Activated CD4-positive, alpha-beta T cell treated with anti-CD3 and anti-CD28 coated beads for 36 hours (primary cell): Measurements from ENCODE around the gene CORO2A. TPM values are rescaled to one million over a fixed set of nuclear protein-coding genes. Genes with fewer than 3 reads are reported as not detected.

ENCODE experiments used
- ATAC-seq: fragments of 200-7000 bp; cut with Tn5 transposase; one replicate; pipeline ENCODE4 v1.10.0; 2021; ENCODE audit warnings: mild to moderate bottlenecking, moderate library complexity
- CTCF ChIA-PET: fragments of 350-600 bp; sonication (Branson Sonifier 250); formaldehyde crosslinking; loops from one replicate; lab custom pipeline; 2021; ENCODE audit warnings: antibody characterized with exemption; lab: Charles Lee
- POLR2A ChIA-PET: fragments of 350-600 bp; sonication (Branson Sonifier 250); formaldehyde crosslinking; loops from one replicate; lab custom pipeline; 2021; ENCODE audit warnings: antibody characterized with exemption, inconsistent platforms; lab: Charles Lee
- DNase-seq: peaks from one replicate; pipeline ENCODE4 v3.0.0-alpha.2; 2020
- H3K27ac Mint-ChIP-seq: one replicate; pipeline ENCODE4 v1.8.0; 2021; ENCODE audit warnings: mixed read lengths
- H3K27me3 Mint-ChIP-seq: one replicate; pipeline ENCODE4 v1.8.0; 2021; ENCODE audit warnings: mixed read lengths
- H3K36me3 Mint-ChIP-seq: one replicate; pipeline ENCODE4 v1.8.0; 2021; ENCODE audit warnings: low read depth, mixed read lengths
- H3K4me1 Mint-ChIP-seq: one replicate; pipeline ENCODE4 v1.8.0; 2021; ENCODE audit warnings: mixed read lengths
- H3K4me3 Mint-ChIP-seq: one replicate; pipeline ENCODE4 v1.8.0; 2021; ENCODE audit warnings: mild to moderate bottlenecking, moderate library complexity, mixed read lengths
- H3K9me3 Mint-ChIP-seq: one replicate; pipeline ENCODE4 v1.8.0; 2021; ENCODE audit warnings: low read depth, mixed read lengths
- intact Hi-C, 2 experiments: fragments of 100-400 bp; cut with DNase I in 1 of 2; cut with micrococcal nuclease in 1 of 2; formaldehyde crosslinking; loops; one replicate each; pipeline versions ENCODE4 v1.14.2 to v1.15.1; 2022 to 2024; cut with DNase I, micrococcal nuclease
- total RNA-seq, 2 experiments: library from RNA; stranded (reverse); gene quantifications; one replicate each; pipeline ENCODE4 v1.2.3, GENCODE V29; 2021

Gene CORO2A
- total RNA-seq, 2 experiments from 2014 or later, result 9.7 to 10.3 TPM

GRCh38 chr9:98168153-98168780, 24.2 kb downstream of the CORO2A start:
- POLR2A ChIA-PET, result no interaction called here
- DNase-seq (no peak), ATAC-seq (no peak)
- Mint-ChIP-seq H3K4me1 (peaks cover 32% of the 10 kb centered on the region), H3K4me3 (no peak overlapping the region), H3K27ac (no peak overlapping the region), H3K9me3 (no peaks in the 10 kb centered on the region), H3K36me3 (no peaks in the 10 kb centered on the region), H3K27me3 (no peaks in the 10 kb centered on the region)
- intact Hi-C loops, result no loop called here
- CTCF ChIA-PET, result interaction anchor here (0.7 kb wide), 1 partner anchor 67 kb away, joined by 3 read pairs; no protein-coding TSS in a partner anchor

GRCh38 chr9:98164912-98165311, 27.5 kb downstream of the CORO2A start:
- no peaks in the 10 kb centered on the region for H3K9me3 Mint-ChIP-seq
- intact Hi-C loops, result no loop called here
- no peak overlapping the region for H3K4me3 Mint-ChIP-seq
- ATAC-seq (no peak), DNase-seq (no peak)
- ChIA-PET CTCF (no interaction called here), POLR2A (no interaction called here)
- H3K4me1 Mint-ChIP-seq, result peaks cover 28% of the 10 kb centered on the region
- H3K27ac Mint-ChIP-seq, result no peak overlapping the region
- no peaks in the 10 kb centered on the region for H3K36me3 Mint-ChIP-seq
- no peaks in the 10 kb centered on the region for H3K27me3 Mint-ChIP-seq

- intact Hi-C loops, result no loop called here
- Mint-ChIP-seq H3K4me3 (no peak overlapping the region), H3K27me3 (no peaks in the 10 kb centered on the region), H3K4me1 (peaks cover 18% of the 10 kb centered on the region), H3K9me3 (no peaks in the 10 kb centered on the region), H3K27ac (no peak overlapping the region), H3K36me3 (no peaks in the 10 kb centered on the region)
- CTCF ChIA-PET, result no interaction called here
- no peak for DNase-seq
- POLR2A ChIA-PET, result no interaction called here
- no peak for ATAC-seq
Observed at GRCh38 chr9:98162613-98163012, 29.8 kb downstream of the CORO2A start.

DNA sequence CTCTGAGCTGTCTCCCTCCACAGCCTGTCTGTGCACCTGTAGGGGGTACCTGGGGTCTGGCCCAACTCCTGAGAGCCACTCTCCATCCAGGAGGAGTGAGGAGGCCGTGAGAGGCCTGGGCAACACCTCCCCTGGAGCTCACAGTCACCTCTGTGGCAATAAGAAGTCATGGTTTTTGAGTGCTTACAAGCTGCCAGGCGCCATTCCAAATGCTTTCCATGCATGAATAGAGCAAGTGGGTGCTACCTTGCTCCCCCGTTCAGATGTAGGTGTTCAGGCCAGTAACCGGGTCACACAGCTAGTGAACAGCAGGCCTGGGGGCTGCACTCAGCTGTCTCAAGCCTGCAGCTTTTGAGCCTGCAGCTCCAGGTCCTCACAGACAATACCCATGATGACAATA, 30.6 kb downstream of the CORO2A start:
- Mint-ChIP-seq H3K4me3 (no peak overlapping the region), H3K27ac (no peak overlapping the region), H3K36me3 (no peaks in the 10 kb centered on the region), H3K27me3 (no peaks in the 10 kb centered on the region), H3K4me1 (peaks cover 18% of the 10 kb centered on the region), H3K9me3 (no peaks in the 10 kb centered on the region)
- ChIA-PET CTCF (no interaction called here), POLR2A (no interaction called here)
- DNase-seq, result no peak
- intact Hi-C loops, result no loop called here
- ATAC-seq, result no peak

- no peak overlapping the region for H3K4me3 Mint-ChIP-seq
- intact Hi-C loops, result no loop called here
- H3K36me3 Mint-ChIP-seq, result no peaks in the 10 kb centered on the region
- H3K9me3 Mint-ChIP-seq, result no peaks in the 10 kb centered on the region
- H3K4me1 Mint-ChIP-seq, result peaks cover 16% of the 10 kb centered on the region
- DNase-seq, result no peak
- ATAC-seq, result no peak
- ChIA-PET POLR2A (interaction anchor here (0.7 kb wide), 1 partner anchor 32 kb away, joined by 3 read pairs; no protein-coding TSS in a partner anchor), CTCF (interaction anchor here (0.6 to 0.9 kb wide), 3 partner anchors 45 to 86 kb away, joined by 3 to 4 read pairs (median 3); no protein-coding TSS in a partner anchor)
- no peaks in the 10 kb centered on the region for H3K27me3 Mint-ChIP-seq
- no peak overlapping the region for H3K27ac Mint-ChIP-seq
Observed at GRCh38 chr9:98159790-98160189, 32.6 kb downstream of the CORO2A start.

- Mint-ChIP-seq H3K4me3 (no peak overlapping the region), H3K27me3 (no peaks in the 10 kb centered on the region), H3K9me3 (no peaks in the 10 kb centered on the region), H3K4me1 (peaks cover 12% of the 10 kb centered on the region), H3K36me3 (no peaks in the 10 kb centered on the region), H3K27ac (no peak overlapping the region)
- no peak for ATAC-seq
- ChIA-PET POLR2A (no interaction called here), CTCF (interaction anchor here (0.7 to 0.9 kb wide), 3 partner anchors 46 to 139 kb away, joined by 3 to 4 read pairs (median 3); no protein-coding TSS in a partner anchor)
- DNase-seq, result no peak
- intact Hi-C loops, result no loop called here
Observed at GRCh38 chr9:98159301-98159700, 33.1 kb downstream of the CORO2A start.

DNA sequence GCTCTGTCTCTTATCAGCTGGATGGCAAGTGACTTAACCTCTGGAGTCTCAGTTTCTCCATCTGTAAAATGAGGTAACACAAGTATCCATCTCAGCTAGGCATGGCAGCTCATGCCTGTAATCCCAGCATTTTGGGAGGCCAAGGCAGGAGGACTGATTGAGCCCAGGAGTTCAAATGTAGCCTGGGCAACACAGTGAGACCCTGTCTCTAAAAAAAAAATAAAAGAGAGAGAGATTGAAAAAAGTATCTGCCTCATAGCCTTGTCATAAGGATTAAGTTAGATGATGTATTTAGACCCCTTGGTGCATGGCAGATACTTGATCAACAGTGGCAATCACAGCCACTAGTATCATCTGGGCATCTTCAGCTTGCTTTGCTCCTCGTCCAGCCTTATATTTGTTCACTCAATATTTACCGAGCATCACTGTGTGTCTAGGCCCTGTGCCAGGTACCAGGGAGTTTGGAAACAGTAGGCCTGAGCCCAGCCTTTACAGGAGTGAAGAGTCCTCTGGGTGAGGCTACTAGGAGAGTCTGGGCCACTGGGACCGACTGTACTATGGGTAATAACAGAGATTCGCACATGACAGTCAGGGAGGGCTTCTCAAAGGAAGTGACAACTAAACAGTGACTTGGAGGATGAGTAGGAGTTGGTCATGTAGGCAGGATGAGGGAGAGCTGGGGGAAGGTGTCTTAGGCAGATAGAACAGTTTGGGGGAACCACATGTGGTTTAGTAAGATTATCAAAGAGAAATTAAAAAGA, 34.2 kb downstream of the CORO2A start:
- POLR2A ChIA-PET, result no interaction called here
- peaks cover 3% of the 10 kb centered on the region for H3K36me3 Mint-ChIP-seq
- H3K4me3 Mint-ChIP-seq, result no peak overlapping the region
- ATAC-seq (peak; percentile 55), DNase-seq (no peak)
- CTCF ChIA-PET, result no interaction called here
- intact Hi-C loops, result no loop called here
- H3K9me3 Mint-ChIP-seq, result no peaks in the 10 kb centered on the region
- H3K27ac Mint-ChIP-seq, result peak overlapping the region; percentile 24
- H3K4me1 Mint-ChIP-seq, result peaks cover 5% of the 10 kb centered on the region
- no peaks in the 10 kb centered on the region for H3K27me3 Mint-ChIP-seq

DNA sequence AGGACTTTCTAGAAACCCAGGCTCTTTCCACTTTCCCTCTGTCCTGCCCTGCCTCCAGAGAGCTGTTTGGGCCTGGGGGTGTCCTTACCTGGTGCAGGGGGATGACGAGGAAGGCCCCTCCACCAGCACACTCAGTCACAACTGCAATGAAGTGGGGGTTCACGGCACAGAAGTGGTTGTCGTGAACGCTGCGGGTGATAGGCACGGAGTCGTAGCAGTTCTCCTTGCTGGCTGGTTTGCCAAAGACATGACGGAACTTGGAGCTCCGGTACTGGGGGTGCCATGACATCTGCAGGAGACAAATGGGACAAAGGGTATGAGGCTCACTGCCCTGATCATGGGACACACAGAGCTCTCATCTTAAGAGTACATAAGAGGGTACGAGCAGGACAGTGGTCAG, 35.1 kb downstream of the CORO2A start:
- ChIA-PET CTCF (interaction anchor here (0.9 kb wide), 1 partner anchor 21 kb away, joined by 3 read pairs; no protein-coding TSS in a partner anchor), POLR2A (no interaction called here)
- no peaks in the 10 kb centered on the region for H3K27me3 Mint-ChIP-seq
- H3K4me3 Mint-ChIP-seq, result no peak overlapping the region
- intact Hi-C loops, result no loop called here
- no peak for ATAC-seq
- H3K9me3 Mint-ChIP-seq, result no peaks in the 10 kb centered on the region
- peaks cover 5% of the 10 kb centered on the region for H3K4me1 Mint-ChIP-seq
- H3K36me3 Mint-ChIP-seq, result peaks cover 3% of the 10 kb centered on the region
- no peak overlapping the region for H3K27ac Mint-ChIP-seq
- no peak for DNase-seq

DNA sequence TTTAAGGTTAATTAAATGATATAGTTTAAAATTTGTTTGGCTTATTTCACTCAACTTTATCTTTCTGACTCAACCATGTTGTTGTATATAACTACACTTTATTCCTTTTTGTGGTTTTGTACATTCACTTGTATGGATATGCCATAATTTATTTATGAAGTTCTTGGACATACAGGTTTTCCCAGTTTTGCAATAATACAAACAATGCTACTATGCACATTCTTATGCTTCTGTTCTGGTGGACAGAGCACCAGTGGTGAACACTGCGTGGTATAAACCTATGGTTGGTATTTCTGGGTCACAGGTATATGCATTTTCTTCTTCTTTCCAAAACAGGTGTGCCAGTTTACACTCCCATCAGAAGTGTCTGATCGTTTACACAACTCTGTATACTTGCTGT, 37.8 kb downstream of the CORO2A start:
- no peak overlapping the region for H3K27ac Mint-ChIP-seq
- CTCF ChIA-PET, result interaction anchor here (0.8 kb wide), 1 partner anchor 27 kb away, joined by 3 read pairs; no protein-coding TSS in a partner anchor
- H3K4me3 Mint-ChIP-seq, result no peak overlapping the region
- intact Hi-C loops, result no loop called here
- ATAC-seq, result no peak
- POLR2A ChIA-PET, result no interaction called here
- peaks cover 5% of the 10 kb centered on the region for H3K4me1 Mint-ChIP-seq
- no peaks in the 10 kb centered on the region for H3K27me3 Mint-ChIP-seq
- no peak for DNase-seq
- H3K36me3 Mint-ChIP-seq, result peaks cover 3% of the 10 kb centered on the region
- no peaks in the 10 kb centered on the region for H3K9me3 Mint-ChIP-seq

DNA sequence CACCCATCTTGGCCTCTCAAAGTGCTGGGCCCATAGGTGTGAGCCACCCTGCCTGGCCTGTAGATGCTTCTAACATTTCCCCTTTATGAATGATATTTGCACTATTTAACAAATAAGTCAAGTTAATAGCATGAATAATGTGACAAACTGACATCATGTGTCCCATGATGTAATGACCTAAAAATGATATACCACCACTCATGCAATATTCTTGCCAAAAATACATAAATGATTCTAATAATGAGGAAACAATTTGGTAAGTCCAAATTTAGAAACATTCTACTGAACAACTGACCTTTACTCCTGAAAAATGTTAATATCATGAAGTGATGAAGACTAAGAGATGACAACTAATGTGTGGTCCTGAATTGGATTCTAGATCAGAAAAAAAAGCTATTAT, 39.9 kb downstream of the CORO2A start:
- CTCF ChIA-PET, result no interaction called here
- POLR2A ChIA-PET, result no interaction called here
- no peaks in the 10 kb centered on the region for H3K4me1 Mint-ChIP-seq
- DNase-seq (no peak), ATAC-seq (no peak)
- no peaks in the 10 kb centered on the region for H3K27me3 Mint-ChIP-seq
- no peaks in the 10 kb centered on the region for H3K9me3 Mint-ChIP-seq
- no peak overlapping the region for H3K27ac Mint-ChIP-seq
- intact Hi-C loops, result no loop called here
- H3K36me3 Mint-ChIP-seq, result peaks cover 3% of the 10 kb centered on the region
- H3K4me3 Mint-ChIP-seq, result no peak overlapping the region

DNA sequence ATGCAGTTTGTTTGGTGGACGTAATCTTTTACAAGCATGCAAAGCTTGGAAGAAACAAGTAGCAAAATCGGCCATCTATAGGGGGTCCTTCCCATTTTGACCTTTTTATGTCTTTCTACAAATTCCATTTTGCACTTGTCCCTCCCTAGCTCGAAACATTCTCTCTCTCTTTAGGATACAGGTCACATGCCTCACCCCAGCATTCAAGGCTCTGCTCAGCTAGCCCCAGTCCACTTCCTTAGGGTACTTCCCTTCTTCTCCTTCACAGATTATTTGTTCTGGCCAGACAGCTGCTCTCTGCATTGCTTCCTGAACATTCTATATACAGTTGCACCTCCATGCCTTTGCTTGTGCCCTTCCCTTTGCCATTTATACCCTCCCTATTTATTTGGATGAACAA, 41.7 kb downstream of the CORO2A start:
- Mint-ChIP-seq H3K9me3 (no peaks in the 10 kb centered on the region), H3K4me1 (no peaks in the 10 kb centered on the region), H3K27me3 (no peaks in the 10 kb centered on the region), H3K36me3 (peaks cover 3% of the 10 kb centered on the region), H3K27ac (no peak overlapping the region), H3K4me3 (no peak overlapping the region)
- DNase-seq, result no peak
- POLR2A ChIA-PET, result no interaction called here
- no peak for ATAC-seq
- CTCF ChIA-PET, result no interaction called here
- intact Hi-C loops, result no loop called here

- DNase-seq, result no peak
- Mint-ChIP-seq H3K27ac (no peak overlapping the region), H3K27me3 (no peaks in the 10 kb centered on the region), H3K4me3 (no peak overlapping the region), H3K4me1 (no peaks in the 10 kb centered on the region), H3K9me3 (no peaks in the 10 kb centered on the region), H3K36me3 (peaks cover 3% of the 10 kb centered on the region)
- ATAC-seq, result no peak
- intact Hi-C loops, result no loop called here
- ChIA-PET CTCF (no interaction called here), POLR2A (no interaction called here)
Observed at GRCh38 chr9:98150164-98150563, 42.3 kb downstream of the CORO2A start.
